A375 (cell line): ENCODE data around the gene CTBS. TPM values are rescaled to one million over a fixed set of nuclear protein-coding genes. Genes with fewer than 3 reads are reported as not detected.

Experiments used
- total RNA-seq: library from RNA; depleted of rRNA; stranded (reverse); fragments of >200 nt; shearing (Covaris generic); gene quantifications from 2 replicates; pipeline ENCODE4 v1.2.3, GENCODE V29; 2014; rRNA removed

The CTBS gene
- 3.5 and 4.4 TPM in 2 replicates for total RNA-seq

GRCh38 chr1:84573967-84574842 is at the start of gene CTBS:
Gene CTBS (minus strand): TSS chr1:84574440. CDS start chr1:84574415, 25 bp downstream.

DNA sequence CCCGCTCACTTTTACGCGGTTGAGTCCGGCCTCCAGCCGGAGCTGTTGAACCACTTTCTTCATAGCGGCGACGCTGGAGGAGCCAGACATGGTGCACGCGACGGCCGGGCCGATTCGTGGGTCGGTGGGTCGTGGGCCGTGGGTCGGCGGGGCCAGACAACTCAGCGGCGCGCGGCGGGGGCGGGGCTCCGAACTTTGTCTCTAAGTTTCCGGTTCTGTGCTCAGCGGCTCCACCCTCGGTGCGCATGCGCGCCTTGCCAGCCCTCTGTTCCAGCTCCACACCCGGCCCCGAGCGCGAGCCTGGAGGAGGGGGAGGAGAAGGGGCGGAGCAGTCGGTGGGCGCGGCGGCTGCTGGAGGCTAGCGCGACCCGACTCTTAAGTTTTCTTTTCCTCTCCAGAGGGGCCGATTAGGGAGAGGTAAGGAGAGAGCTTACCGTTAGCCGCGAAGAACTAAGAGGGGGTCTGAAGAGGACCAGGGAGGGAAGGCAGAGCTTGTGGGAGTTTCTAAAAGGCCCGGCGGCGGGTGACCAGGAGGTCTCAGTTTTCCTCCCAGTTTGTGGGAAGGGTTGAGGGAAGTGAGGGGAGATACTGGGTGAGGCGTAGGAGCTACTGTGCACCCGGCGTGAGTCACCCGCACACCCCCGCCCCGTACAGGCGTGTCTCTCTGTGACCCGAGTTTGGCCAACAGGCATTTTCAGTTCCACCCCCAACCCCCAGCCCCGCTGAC is 68.1 kb downstream of the CTBS start, which contains the start of the genes GNG5 and SPATA1:
TSS of gene GNG5 (minus strand) at position 580 of the 727 bp plus-strand sequence. CDS start at position 90, 490 bp downstream.
TSS of gene SPATA1 (plus strand) at position 385 of the 727 bp plus-strand sequence. CDS start 9,974 bp downstream, outside the sequence.

Other genes with a start within 250 kb of the CTBS start
- gene DNASE2B, start 176.0 kb downstream of the CTBS start, total RNA-seq = not detected in 2 replicates
- gene RPF1, start 95.2 kb downstream of the CTBS start, total RNA-seq = 74.6 and 77.9 TPM in 2 replicates
- 0.98 TPM in 1 of 2 replicates, not detected in the other for gene SPATA1, start 68.1 kb downstream of the CTBS start, total RNA-seq
- 14.8 and 24.7 TPM in 2 replicates for gene GNG5, start 67.9 kb downstream of the CTBS start, total RNA-seq
- gene SSX2IP, start 116.0 kb upstream of the CTBS start, total RNA-seq = 14.9 and 18.2 TPM in 2 replicates